Stomach (tissue), 4 donors: Measurements from ENCODE around the gene SIGLEC6.

Experiments
- CTCF ChIP-seq, 7 experiments: fragments of 450-650 bp in 4 of 7; fragments of 200-600 bp in 3 of 7; sonication (generic) in 3 of 7; IDR thresholded peaks; one replicate each; pipeline ENCODE4 v1.5.1; 2016 to 2019; ENCODE audit warnings: antibody characterized with exemption in 7 of 7, control low read depth in 2 of 7, mild to moderate bottlenecking in 1 of 7
- POLR2AphosphoS5 ChIP-seq, 3 donors: sonication (generic); formaldehyde crosslinking; IDR thresholded peaks; one replicate each; pipeline ENCODE4 v1.6.1; 2016; ENCODE audit warnings: antibody characterized with exemption in 3 of 3

GRCh38 chr19:51547397-51548212 is 16.1 kb upstream of the SIGLEC6 start:
- TF ChIP-seq CTCF (IDR thresholded peaks at IDR 0.05) (no peak), POLR2AphosphoS5 (IDR thresholded peaks at IDR 0.05) (no peak)
